HG03196 (cell line): ENCODE results near the gene ATP4A.
"Not testable (repeated sequence)": the region's sequence is repeated elsewhere in the genome, so short reads cannot be mapped to it uniquely, and the experiment has no call there.

Experiments
- ATAC-seq: cut with Tn5 transposase; IDR thresholded peaks from one replicate; pipeline ENCODE4 v1.9.1; 2021; ENCODE audit not compliant: unreplicated experiment

Gene ATP4A

GRCh38 chr19:35563207-35563829 lies at the start of gene ATP4A:
Gene ATP4A (minus strand): TSS chr19:35563658. CDS start chr19:35563629, 29 bp downstream.
- no peak for ATAC-seq

DNA sequence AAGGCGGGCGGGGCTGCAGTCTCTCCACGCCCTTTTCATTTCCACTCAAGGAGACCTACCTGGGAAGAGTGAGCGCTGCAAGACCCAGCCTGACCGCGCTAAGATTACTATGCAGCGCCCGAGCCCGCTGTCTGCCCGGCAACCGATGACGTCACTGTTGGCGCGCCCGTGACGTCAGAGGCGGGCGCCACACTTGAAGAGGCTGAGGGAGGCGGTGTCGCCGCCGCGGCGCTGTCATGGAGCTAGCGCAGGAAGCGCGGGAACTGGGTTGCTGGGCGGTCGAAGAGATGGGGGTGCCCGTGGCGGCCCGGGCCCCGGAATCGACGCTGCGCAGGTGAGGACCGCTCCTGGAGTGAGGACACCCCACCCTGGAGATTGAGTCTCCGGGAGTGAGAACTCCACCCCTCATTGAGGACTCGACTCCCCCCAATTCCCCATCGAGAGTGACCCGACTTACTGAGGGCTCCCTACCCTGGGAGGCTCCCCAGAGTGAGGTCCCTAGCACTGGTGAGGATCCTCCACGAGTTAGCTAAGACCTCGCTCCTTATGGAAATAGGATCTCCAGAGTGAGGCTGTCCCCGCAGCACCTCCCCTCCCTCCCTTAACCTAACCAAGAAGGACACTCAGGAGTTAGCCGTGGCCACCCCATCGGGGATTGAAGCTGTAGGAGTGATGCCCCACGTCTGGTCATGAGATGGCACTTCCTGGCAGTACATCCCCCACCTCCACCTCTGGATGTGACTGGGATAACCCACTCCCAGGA lies 49.3 kb upstream of the ATP4A start, which contains the start of gene HAUS5:
TSS of gene HAUS5 (plus strand) at position 177 of the 763 bp plus-strand sequence. CDS start at position 237, 60 bp downstream.
- ATAC-seq, result peak; percentile 74

DNA sequence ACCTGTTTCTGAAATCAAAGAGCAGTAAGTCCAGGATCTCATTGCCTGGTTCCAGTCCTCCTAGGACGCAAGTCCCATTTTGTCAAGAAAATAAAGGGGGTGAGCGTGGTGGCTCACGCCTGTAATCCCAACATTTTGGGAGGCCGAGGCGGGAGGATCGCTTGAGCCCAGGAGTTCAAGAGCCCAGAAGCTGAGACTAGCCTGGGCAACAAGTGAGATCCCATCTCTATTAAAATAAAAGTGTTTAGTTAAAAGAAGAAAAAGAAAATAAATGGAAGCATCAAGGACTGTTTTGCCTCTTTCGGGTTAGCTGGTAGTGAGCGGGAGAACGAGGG lies 48.7 kb upstream of the ATP4A start:
- no peak for ATAC-seq

DNA sequence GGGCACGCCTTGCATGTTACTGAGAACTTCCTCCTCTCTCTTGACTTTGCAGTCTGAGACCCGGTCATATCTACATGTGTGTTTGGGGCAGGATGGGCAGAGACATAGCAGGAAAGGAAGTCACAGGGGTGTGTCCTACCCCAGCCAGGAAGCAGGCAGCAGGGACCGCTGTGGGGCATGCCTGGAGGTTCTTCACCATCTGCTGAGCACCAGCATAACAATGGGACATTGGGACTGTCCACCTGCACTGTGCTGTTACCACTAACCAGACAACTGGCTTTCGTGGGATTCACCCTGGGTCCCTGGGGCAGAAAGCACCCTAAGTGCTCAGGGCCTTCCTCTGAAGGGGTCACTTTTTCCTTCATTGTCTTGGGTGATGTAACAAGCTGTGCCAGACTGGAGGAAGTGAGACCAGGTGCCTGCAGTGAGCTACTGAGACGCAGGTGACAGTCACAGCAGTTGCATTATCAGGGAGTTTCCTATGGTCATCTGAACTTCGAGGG lies 46.4 kb upstream of the ATP4A start:
- ATAC-seq, result peak; percentile 40

GRCh38 chr19:35608251-35608650 lies 44.8 kb upstream of the ATP4A start:
- no peak for ATAC-seq

DNA sequence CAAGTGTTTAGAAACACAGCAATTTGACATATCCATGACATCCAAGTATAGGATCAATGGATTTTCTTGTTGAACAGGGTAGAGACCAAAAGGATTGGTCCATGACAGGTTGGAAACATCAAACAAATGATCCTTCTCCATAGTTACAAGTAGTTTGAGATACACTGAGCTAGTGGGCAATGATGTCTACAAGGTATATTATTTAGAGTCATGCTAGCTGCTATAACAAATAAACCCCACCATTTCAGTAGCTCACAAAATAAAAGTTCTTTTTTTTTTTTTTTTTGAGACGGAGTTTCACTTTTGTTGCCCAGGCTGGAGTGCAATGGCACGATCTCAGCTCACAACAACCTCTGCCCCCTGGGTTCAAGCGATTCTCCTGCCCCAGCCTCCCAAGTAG lies 44.2 kb upstream of the ATP4A start:
- ATAC-seq, result no peak

DNA sequence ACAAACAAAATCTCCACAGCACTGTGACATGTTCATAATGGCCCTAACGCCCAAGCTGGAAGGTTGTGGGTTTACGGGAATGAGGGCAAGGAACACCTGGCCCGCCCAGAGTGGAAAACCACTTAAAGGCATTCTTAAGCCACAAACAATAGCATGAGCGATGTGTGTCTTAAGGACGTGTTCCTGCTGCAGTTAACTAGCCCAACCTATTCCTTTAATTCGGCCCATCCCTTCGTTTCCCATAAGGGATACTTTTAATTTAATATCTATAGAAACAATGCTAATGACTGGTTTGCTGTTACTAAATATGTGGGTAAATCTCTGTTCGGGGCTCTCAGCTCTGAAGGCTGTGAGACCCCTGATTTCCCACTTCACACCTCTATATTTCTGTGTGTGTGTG lies 43.7 kb upstream of the ATP4A start:
- ATAC-seq, result not testable (repeated sequence)

DNA sequence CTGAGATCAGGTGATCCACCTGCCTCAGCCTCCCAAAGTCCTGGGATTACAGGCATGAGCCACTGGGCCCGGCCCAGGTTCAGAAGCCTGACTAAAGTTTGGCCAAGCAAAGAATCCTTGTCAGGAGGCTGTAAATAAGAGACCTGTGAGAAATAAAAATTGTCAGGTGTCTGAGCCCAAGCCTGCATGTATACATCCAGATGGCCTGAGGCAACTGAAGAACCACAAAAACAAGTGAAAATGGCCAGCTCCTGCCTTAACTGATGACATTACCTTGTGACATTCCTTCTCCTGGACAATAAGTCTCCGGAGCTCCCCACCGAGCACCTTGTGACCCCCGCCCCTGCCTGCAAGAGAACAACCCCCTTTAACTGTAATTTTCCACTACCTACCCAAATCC lies 41.0 kb upstream of the ATP4A start:
- not testable (repeated sequence) for ATAC-seq

DNA sequence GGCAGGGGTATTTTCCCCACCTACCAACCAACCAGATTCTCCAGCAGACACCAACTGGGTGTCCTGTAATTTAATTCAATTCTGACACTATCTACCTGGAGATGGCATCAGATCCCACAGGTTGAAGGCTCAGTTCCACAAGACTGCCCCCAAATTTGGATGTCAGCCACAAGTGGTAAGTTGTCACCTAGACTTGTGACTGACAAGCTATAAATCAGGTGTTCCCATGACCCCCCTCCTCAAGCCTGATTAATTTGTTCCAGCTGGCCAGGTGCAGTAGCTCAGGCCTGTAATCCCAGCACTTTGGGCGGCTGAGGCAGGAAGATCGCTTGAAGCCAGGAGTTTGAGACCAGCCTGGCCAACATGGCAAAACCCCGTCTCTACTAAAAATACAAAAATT lies 38.5 kb upstream of the ATP4A start:
- ATAC-seq, result no peak

GRCh38 chr19:35596366-35596999 lies 33.0 kb upstream of the ATP4A start:
- ATAC-seq, result no peak

DNA sequence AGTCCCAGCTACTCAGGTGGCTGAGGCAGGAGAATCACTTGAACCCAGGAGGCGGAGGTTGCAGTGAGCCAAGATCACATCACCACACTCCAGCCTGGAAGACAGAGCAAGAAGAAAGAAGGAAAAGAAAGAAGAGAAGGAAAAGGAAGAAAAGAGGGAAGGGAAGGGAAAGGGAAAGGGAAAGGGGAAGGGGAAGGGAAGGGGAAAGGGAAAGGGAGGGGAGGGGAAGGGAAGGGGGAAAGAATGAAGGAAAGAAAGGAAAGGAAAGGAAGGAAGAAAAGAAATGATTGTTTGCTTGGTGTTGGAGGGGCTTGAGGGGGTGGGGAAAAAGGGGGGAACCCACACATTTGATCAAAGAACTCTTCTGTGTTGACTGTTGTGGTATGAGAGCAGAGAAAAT lies 32.5 kb upstream of the ATP4A start:
- ATAC-seq, result no peak

DNA sequence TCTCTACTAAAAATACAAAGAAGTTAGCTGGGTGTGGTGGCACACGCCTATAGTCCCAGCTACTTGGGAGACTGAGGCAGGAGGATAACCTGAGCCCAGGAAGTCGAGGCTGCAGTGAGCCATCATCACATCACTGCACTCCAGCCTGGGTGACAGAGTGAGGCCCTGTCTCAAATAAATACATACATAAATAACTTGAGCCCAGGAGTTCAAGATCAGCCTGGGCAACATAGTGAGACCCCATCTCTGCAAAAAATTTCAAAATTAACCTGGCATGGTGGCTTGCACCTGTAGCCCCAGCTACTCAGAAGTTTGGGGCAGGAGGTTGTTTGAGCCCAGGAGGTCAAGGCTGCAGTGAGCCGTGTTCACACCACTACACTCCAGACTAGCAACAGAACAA lies 31.6 kb upstream of the ATP4A start:
- not testable (repeated sequence) for ATAC-seq

DNA sequence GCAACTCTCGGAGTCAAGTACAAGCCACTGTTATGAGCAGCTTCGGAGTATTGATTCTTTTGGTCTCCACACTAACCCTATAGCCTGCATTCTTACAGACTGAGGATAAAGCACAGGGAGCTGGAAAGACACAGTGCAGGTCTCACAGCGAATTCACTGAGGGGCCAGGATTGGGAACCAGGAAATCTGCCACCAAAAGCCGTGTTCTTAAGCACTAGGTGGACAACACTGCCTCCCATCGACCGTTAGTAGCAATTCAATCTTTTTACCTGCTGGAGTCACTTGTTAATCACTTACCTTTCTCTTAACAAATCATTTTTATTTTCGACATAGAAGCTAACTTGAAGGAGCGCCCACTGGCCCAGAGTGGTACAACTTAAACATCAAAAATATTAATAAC lies 28.8 kb upstream of the ATP4A start:
- no peak for ATAC-seq

DNA sequence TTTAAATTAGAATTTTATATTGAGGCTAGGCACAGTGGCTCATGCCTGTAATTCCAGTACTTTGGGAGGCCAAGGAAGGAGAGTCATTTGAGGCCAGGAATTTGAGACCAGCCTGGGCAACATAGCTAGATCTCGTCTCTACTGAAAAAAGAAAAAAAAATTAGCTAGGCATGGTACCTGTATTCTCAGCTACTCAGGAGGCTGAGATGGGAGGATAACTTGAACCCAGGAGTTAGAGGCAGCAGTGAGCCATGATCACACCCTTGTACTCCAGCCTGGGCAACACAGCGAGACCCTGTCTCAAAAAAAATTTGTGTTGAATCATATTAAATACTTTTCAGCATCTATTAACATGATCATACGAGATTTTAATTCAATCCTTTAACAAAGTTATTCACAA lies 27.4 kb upstream of the ATP4A start:
- no peak for ATAC-seq

- ATAC-seq, result no peak
These were observed 23.9 kb upstream of the ATP4A start for GRCh38 chr19:35587321-35587720.

- ATAC-seq, result no peak
These were observed 22.4 kb upstream of the ATP4A start, which contains the start of gene PMIS2 for GRCh38 chr19:35585848-35586247. Gene PMIS2 (plus strand): TSS chr19:35586173. CDS start chr19:35586260, 87 bp downstream.

GRCh38 chr19:35582760-35583159 lies 19.3 kb upstream of the ATP4A start:
- ATAC-seq, result no peak

DNA sequence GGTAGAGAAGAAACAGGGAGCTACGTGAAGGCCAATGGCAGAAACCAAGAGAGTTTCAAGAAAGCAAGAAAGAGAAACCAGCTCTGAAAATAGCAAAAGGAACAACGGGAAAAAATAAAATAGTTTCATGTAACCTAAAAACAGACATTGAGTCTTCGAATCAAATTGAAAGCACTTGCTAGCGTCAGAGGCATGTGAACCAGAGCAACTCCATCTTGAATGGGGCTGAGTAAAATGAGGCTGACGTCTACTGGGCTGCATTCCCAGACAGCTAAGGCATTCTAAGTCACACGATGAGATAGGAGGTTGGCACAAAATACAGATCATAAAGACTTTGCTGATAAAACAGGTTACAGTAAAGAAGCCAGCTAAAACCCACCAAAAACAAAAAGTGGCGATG lies 15.2 kb upstream of the ATP4A start:
- no peak for ATAC-seq

GRCh38 chr19:35577918-35578317 lies 14.5 kb upstream of the ATP4A start:
- no peak for ATAC-seq

DNA sequence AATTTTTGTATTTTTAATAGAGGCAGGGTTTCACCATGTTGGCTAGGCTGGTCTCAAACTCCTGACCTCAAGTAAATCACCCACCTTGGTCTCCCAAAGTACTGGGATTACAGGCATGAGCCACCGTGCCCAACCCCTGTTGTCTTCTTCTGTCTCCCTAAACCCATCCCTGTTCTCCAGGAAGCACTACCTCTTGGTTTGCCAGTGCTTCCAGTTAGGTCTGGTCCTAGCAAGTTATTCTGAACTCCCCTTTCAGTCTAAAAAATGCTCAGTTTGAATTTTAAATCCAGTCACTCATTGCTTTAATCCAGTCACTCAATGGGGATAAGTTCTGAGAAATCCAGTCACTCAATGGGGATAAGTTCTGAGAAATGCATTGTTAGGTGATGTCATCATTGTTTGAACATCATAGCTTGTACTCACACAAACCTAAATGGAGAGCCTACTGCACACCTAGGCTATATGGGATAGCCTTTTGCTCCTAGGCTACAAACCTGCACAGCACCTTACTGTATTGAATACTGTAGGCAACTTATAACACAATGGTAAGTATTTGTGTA lies 8.0 kb upstream of the ATP4A start:
- no peak for ATAC-seq

DNA sequence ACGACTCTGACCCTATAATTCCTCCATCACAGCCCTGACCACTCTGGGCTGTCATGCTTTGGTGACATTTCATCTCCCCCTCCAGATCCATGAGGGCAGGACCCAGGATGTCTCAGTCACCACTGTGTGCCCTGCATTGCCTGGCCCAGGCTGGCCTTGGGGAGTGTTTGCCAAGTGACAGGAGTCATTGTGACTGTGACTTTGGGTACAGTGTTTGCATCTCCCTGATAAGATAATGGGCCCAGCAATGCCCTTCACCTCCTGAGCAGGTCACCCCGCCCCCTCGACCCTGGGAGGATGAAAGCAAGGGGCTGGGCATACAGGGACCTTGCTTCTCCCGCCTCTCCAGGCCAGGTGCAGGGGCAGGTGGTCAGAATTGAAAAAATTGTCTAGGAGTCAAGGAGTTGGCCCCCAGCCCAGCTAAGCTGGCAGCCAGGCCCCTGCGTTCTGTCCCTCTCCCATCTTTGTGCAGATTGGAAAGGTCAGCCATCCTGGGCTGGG lies 5.9 kb upstream of the ATP4A start:
- ATAC-seq, result no peak
